DOHH2 (cell line): Measurements from ENCODE around the gene TTC27.

Experiments
- EZH2phosphoT487 ChIP-seq: fragments of 200-600 bp; sonication (generic); IDR thresholded peaks from 2 replicates; pipeline ENCODE4 v1.6.1; 2017; ENCODE audit warnings: borderline replicate concordance, mild to moderate bottlenecking, antibody characterized with exemption, low read length, moderate library complexity, mixed read lengths
- TF ChIP-seq, protein P1 (sequence below): fragments of 200-600 bp; sonication (generic); IDR thresholded peaks from one replicate; pipeline ENCODE4 v1.5.1; 2014; ENCODE audit warnings: antibody characterized with exemption, mild to moderate bottlenecking, low read depth, low read length; ENCODE audit not compliant: poor library complexity, severe bottlenecking

DNA sequence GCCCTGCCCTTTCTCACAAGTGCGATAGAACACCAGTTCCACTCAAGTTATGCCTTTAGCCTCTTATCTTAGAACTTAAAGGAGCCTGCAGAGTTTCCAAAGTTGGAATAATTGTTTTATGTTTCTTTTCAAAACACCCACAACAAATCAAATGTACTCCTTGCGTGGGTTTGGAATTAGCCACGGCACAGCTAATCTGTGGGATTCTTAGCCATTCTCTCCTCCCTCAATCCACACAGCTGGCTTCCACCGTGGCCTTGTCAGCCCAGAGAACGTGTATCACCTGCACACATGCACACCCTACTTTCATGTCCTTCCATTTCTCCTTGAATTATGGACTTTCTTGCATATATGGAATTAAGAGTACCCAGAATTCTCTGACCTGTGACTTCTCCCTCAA, 183.8 kb downstream of the TTC27 start:
- TF ChIP-seq EZH2phosphoT487: no peak
- TF ChIP-seq, protein P1, sequence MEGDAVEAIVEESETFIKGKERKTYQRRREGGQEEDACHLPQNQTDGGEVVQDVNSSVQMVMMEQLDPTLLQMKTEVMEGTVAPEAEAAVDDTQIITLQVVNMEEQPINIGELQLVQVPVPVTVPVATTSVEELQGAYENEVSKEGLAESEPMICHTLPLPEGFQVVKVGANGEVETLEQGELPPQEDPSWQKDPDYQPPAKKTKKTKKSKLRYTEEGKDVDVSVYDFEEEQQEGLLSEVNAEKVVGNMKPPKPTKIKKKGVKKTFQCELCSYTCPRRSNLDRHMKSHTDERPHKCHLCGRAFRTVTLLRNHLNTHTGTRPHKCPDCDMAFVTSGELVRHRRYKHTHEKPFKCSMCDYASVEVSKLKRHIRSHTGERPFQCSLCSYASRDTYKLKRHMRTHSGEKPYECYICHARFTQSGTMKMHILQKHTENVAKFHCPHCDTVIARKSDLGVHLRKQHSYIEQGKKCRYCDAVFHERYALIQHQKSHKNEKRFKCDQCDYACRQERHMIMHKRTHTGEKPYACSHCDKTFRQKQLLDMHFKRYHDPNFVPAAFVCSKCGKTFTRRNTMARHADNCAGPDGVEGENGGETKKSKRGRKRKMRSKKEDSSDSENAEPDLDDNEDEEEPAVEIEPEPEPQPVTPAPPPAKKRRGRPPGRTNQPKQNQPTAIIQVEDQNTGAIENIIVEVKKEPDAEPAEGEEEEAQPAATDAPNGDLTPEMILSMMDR: no peak
